Tibial nerve (tissue), 4 donors: Measurements from ENCODE around the gene ELMO1. TPM values are rescaled to one million over a fixed set of nuclear protein-coding genes. Genes with fewer than 3 reads are reported as not detected.

ENCODE experiments used
- DNase-seq, 2 donors: peaks; one replicate each; pipeline ENCODE4 v3.0.0-alpha.2; 2019; ENCODE audit warnings: low spot score in 2 of 2
- H3K27ac ChIP-seq, 4 donors: fragments of 200-600 bp; sonication (generic) in 3 of 4; one replicate each; pipeline ENCODE4 v1.5.1; 2017 to 2019; ENCODE audit warnings: mild to moderate bottlenecking in 1 of 4
- H3K27me3 ChIP-seq, 2 donors: fragments of 200-600 bp; sonication (generic) in 1 of 2; one replicate each; pipeline versions ENCODE4 v1.5.1 to v1.6.0; 2017 to 2019
- H3K36me3 ChIP-seq, 3 donors: fragments of 200-600 bp; sonication (generic); one replicate each; pipeline ENCODE4 v1.5.1; 2018 to 2019
- H3K4me1 ChIP-seq, 4 donors: fragments of 200-600 bp; sonication (generic) in 3 of 4; one replicate each; pipeline ENCODE4 v1.5.1; 2017 to 2019
- H3K4me3 ChIP-seq, 4 donors: fragments of 200-600 bp; sonication (generic) in 3 of 4; one replicate each; pipeline ENCODE4 v1.5.1; 2017 to 2019; ENCODE audit warnings: mild to moderate bottlenecking in 1 of 4, moderate library complexity in 1 of 4
- H3K9me3 ChIP-seq, 4 donors: fragments of 200-600 bp; sonication (generic) in 3 of 4; one replicate each; pipeline ENCODE4 v1.5.1; 2017 to 2019
- EP300 ChIP-seq, 2 donors: sonication (generic); formaldehyde crosslinking; IDR thresholded peaks; one replicate each; pipeline ENCODE4 v1.6.1; 2017; ENCODE audit warnings: antibody characterized with exemption in 2 of 2, mild to moderate bottlenecking in 1 of 2
- POLR2A ChIP-seq, 2 donors: fragments of 450-650 bp; IDR thresholded peaks; one replicate each; pipeline ENCODE4 v1.6.1; 2017; ENCODE audit warnings: antibody characterized with exemption in 2 of 2, mild to moderate bottlenecking in 2 of 2, moderate library complexity in 2 of 2
- WGBS, 2 donors: methylation state at CpG; one replicate each; pipeline ENCODE4 v1.1.5; 2018; 5-methylcytosine and 5-hydroxymethylcytosine counted together
- total RNA-seq, 4 donors: library from RNA; depleted of rRNA; stranded (reverse); fragments of >200 nt; gene quantifications; one replicate each; pipeline ENCODE4 v1.1.0, GENCODE V29; 2016
- TF ChIP-seq, protein P1 (sequence below), 5 experiments: fragments of 200-600 bp in 3 of 5; fragments of 450-650 bp in 2 of 5; sonication (generic) in 3 of 5; IDR thresholded peaks; one replicate each; pipeline ENCODE4 v1.5.1; 2016 to 2019; ENCODE audit warnings: antibody characterized with exemption in 5 of 5, mild to moderate bottlenecking in 3 of 5, moderate library complexity in 2 of 5

The ELMO1 gene
- total RNA-seq, 4 donors from 2014 or later = 196 to 328 (median 268) TPM

DNA sequence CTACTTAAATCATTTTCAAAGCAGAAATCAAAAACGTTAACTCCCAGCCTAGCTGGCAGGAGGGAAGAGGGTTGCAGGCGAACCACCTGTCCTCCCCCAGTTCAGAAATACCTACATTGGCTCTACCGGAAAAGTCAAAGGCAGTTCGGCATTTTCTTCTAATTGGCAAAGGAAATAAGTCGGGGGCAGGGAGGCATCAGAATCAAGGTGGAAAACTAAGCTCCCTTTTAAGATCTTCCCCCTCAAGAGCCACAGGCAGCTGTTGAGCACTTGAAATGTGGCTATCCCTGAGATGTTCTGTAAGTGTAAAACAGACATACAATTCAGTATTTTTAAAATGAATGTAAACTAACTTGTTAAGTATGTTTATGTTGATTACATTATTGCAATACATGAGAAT lies 957 bp upstream of the ELMO1 start:
- H3K4me3 ChIP-seq = peak overlapping the region in 3 of 4 donors; percentile 80 to 97 (median 80)
- no peaks in the 10 kb centered on the region for H3K36me3 ChIP-seq
- H3K4me1 ChIP-seq = peaks cover 0 to 34% (median 8%) of the 10 kb centered on the region in 4 donors
- TF ChIP-seq, protein P1, sequence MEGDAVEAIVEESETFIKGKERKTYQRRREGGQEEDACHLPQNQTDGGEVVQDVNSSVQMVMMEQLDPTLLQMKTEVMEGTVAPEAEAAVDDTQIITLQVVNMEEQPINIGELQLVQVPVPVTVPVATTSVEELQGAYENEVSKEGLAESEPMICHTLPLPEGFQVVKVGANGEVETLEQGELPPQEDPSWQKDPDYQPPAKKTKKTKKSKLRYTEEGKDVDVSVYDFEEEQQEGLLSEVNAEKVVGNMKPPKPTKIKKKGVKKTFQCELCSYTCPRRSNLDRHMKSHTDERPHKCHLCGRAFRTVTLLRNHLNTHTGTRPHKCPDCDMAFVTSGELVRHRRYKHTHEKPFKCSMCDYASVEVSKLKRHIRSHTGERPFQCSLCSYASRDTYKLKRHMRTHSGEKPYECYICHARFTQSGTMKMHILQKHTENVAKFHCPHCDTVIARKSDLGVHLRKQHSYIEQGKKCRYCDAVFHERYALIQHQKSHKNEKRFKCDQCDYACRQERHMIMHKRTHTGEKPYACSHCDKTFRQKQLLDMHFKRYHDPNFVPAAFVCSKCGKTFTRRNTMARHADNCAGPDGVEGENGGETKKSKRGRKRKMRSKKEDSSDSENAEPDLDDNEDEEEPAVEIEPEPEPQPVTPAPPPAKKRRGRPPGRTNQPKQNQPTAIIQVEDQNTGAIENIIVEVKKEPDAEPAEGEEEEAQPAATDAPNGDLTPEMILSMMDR (IDR thresholded peaks at IDR 0.05) = no peak
- no peak for TF ChIP-seq EP300 (IDR thresholded peaks at IDR 0.05)
- no peak for TF ChIP-seq POLR2A (IDR thresholded peaks at IDR 0.05)
- WGBS, 2 donors = 31 to 36% methylated on average over 5 of the region's 5 CpGs
- peaks cover 0 to 4% (median 0%) of the 10 kb centered on the region in 4 donors for H3K9me3 ChIP-seq
- H3K27me3 ChIP-seq = no peaks in the 10 kb centered on the region
- peak overlapping the region; percentile 90 to 99 (median 96) for H3K27ac ChIP-seq
- no peak for DNase-seq

DNA sequence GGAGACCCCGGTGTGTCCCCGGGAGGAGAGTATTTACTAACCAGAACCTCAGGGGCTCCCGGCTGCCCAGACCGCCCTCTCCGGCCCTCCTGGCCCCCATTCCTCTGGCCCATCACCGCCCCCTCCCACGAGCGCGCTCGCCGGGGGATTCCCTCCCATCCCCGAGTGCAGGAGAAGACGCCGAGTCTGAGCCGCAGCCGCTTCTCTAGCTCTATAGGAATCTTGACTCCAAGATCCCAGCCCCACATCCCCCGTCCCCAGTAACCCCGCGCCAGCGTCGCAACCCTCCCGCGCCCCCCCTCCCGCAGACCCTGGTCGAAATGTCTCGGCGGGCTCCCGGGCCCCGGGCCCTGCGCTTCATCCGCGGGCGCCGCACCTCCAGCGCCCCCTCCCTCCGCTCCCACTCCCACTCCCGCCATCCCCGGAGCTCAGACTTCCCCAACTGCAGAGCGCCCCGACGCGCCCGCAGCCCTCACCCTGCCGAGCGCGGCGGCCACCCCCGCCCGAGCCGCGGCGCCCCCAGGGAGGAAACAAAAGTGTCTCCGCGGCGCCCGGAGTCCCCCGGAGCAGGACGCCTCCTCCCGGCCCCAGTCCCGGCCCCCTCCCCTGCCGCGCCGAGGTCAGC lies 541 bp downstream of the ELMO1 start:
- H3K9me3 ChIP-seq = no peaks in the 10 kb centered on the region
- TF ChIP-seq, protein P1 (IDR thresholded peaks at IDR 0.05) = no peak
- TF ChIP-seq EP300 (IDR thresholded peaks at IDR 0.05) = peak in 1 of 2 donors; percentile 16
- 0% methylated on average over 18 to 36 of the region's 63 CpGs for WGBS, 2 donors
- no peak for DNase-seq
- no peaks in the 10 kb centered on the region for H3K36me3 ChIP-seq
- peak overlapping the region; percentile 90 to 99 (median 96) for H3K27ac ChIP-seq
- H3K27me3 ChIP-seq = no peaks in the 10 kb centered on the region
- H3K4me1 ChIP-seq = peaks cover 0 to 49% (median 14%) of the 10 kb centered on the region in 4 donors
- H3K4me3 ChIP-seq = peak overlapping the region; percentile 80 to 97 (median 85)

DNA sequence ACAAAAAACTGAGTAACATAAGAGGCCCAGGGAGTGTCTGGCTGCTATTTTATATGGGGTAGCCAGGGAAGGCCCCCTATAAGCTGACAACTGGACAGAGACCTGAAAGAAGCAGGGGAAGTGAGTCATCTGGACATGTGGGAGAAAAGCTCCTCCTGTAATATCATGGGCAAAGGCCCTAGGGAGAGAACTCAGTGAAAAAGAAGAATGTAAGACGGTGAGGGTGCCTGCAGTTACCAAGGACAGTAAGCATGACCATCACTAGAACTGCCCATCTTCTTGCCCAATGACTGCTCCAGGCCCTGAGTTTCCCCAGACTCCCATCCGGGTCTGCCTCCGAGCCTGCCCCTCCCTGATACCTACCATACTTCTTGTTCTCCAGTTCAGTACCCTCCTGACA lies 2.3 kb downstream of the ELMO1 start:
- Histone ChIP-seq H3K36me3 (no peaks in the 10 kb centered on the region), H3K9me3 (no peaks in the 10 kb centered on the region), H3K4me3 (peak overlapping the region in 2 of 4 donors; percentile 80 to 97), H3K4me1 (peaks cover 0 to 67% (median 25%) of the 10 kb centered on the region in 4 donors), H3K27ac (peak overlapping the region; percentile 51 to 99 (median 96)), H3K27me3 (no peaks in the 10 kb centered on the region)
- TF ChIP-seq, protein P1 (IDR thresholded peaks at IDR 0.05) = no peak
- TF ChIP-seq EP300 (IDR thresholded peaks at IDR 0.05) = no peak
- TF ChIP-seq POLR2A (IDR thresholded peaks at IDR 0.05) = no peak
- WGBS, 2 donors = 71 to 80% methylated on average over 3 of the region's 3 CpGs
- no peak for DNase-seq

DNA sequence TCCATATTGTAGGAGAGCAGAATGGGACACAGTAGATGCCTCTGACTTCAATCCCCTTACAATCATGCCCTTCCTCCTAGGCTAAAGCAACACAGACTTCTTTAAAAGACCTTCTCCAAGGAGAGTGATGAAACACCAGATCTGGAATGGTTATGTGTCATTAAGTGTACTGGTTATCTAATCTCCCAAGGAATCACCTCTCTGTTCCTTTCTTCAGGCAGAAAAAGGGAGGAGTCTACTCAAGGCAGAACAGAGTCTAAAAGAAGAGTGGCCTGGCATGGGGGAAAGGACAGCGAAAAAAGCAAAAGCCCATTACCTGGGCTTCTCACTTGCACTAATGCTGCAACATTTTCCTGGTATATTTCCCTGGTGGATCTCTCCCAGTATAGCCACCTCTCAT lies 2.9 kb downstream of the ELMO1 start:
- H3K9me3 ChIP-seq = no peaks in the 10 kb centered on the region
- no peaks in the 10 kb centered on the region for H3K27me3 ChIP-seq
- no peak for TF ChIP-seq POLR2A (IDR thresholded peaks at IDR 0.05)
- no peak for TF ChIP-seq EP300 (IDR thresholded peaks at IDR 0.05)
- TF ChIP-seq, protein P1 (IDR thresholded peaks at IDR 0.05) = no peak
- no peaks in the 10 kb centered on the region for H3K36me3 ChIP-seq
- H3K4me3 ChIP-seq = no peak overlapping the region
- 94 to 100% methylated on average over 1 of the region's 1 CpG for WGBS, 2 donors
- peaks cover 0 to 72% (median 27%) of the 10 kb centered on the region in 4 donors for H3K4me1 ChIP-seq
- no peak for DNase-seq
- peak overlapping the region; percentile 17 to 99 (median 75) for H3K27ac ChIP-seq

DNA sequence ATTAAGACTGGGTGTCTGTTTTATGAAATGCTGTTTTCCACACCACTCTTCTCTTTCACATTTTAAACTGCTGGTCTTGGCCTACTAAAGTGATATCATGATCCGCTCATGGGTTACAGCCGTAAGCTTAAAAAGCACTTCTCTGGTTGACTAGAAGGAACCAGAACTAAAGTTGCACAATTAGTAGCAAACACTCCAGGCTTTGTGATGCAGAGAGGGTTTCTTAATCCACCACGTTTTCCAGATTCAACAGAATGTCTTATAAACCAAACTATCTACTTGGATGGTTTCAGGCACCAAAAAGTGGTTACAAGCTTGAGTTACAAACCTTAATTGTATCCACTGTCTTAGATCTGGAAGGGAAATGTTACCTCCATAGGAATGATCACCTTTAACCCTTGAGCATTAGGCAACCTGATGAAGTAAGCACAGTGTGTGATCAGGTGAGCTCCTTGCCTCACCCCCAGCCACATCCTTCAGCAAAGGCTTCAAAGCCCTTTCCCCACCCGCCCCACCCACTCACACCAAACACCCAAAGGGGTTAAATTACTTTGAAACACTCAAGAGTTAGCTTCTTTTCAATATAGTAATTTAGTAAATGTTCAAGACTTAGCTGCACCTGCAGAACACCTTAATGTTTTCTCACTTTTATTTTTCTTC lies 3.5 kb downstream of the ELMO1 start:
- WGBS, 2 donors = 71 to 78% methylated on average over 4 of the region's 4 CpGs
- Histone ChIP-seq H3K36me3 (no peaks in the 10 kb centered on the region), H3K4me3 (no peak overlapping the region), H3K4me1 (peaks cover 0 to 77% (median 29%) of the 10 kb centered on the region in 4 donors), H3K27me3 (no peaks in the 10 kb centered on the region), H3K9me3 (no peaks in the 10 kb centered on the region), H3K27ac (peak overlapping the region; percentile 17 to 99 (median 76))
- DNase-seq = peak in 1 of 2 donors; percentile 38
- TF ChIP-seq POLR2A (IDR thresholded peaks at IDR 0.05) (no peak), EP300 (IDR thresholded peaks at IDR 0.05) (peak; percentile 41 to 85)
- TF ChIP-seq, protein P1 (IDR thresholded peaks at IDR 0.05) = no peak
